RWPE1 (cell line): ENCODE measurements around the gene PLPPR4.

Experiments used
- CTCF ChIA-PET: fragments of 350-600 bp; sonication (Branson Sonifier 250); formaldehyde crosslinking; extraction: SDS; loops from one replicate; lab custom pipeline; 2021; lab: Yijun Ruan, JAX
- POLR2A ChIA-PET: fragments of 400-600 bp; formaldehyde crosslinking; extraction: SDS; loops from one replicate; lab custom pipeline; 2020; ENCODE audit warnings: antibody characterized with exemption; ENCODE audit not compliant: low non-redundant PET; lab: Yijun Ruan, JAX
- DNase-seq: peaks from one replicate; pipeline ENCODE4 v3.0.0; 2012; ENCODE audit warnings: low spot score
- H3K27ac ChIP-seq: fragments of 450-650 bp; 2 replicates; pipeline ENCODE4 v1.5.1; 2017
- CTCF ChIP-seq: fragments of 450-650 bp; conservative IDR thresholded peaks from 2 replicates; pipeline ENCODE4 v1.5.1; 2017; ENCODE audit warnings: low read depth, mild to moderate bottlenecking

The PLPPR4 gene

DNA sequence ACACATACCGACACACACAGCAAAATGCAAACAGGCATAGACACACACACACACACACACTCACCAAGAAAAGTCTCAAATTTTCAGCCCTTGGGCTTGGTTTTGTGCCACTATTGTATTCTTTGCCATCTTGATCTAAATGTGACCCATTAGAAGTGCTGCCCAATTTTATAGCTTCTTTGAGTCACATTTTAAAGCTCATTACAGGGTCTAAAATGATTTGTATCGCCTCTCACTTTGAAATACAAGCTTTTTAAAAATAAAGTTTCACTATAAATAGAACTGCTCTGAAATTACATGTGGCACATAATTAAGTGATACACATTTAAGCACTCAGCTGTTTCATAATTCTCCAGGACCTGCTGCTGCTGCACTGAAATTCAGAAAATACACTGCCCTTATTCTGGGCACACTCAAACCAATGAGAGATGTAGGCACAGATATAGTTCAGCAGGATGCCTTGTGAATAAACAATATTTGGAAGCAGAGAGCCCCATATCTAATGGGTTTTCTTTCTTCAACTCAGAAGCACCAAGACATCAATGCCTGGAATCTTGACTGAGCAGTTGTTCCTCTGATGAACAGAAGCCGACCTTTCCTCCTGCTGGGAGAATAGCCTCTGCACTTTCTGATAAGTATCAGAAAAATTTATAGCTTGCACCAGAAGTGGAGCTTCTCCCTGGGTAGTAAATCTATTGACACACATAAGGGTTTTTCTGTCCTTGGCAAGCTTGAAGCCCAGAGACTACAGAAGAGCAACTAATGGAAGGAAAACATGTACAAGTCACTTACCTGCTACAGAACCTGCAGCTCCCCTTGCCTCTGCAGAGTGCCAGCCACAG, 37.0 kb upstream of the PLPPR4 start:
- ChIA-PET POLR2A (no interaction called here), CTCF (interaction anchor here (0.6 kb wide), 2 partner anchors 439 to 491 kb away, joined by 3 read pairs; no protein-coding TSS in a partner anchor)
- H3K27ac ChIP-seq, result no peak overlapping the region
- no peak for DNase-seq
- TF ChIP-seq CTCF, result no peak

- ChIA-PET CTCF (no interaction called here), POLR2A (no interaction called here)
- no peak overlapping the region for H3K27ac ChIP-seq
- DNase-seq, result no peak
- TF ChIP-seq CTCF, result no peak
Observed at GRCh38 chr1:99228153-99228552, 36.1 kb upstream of the PLPPR4 start.

GRCh38 chr1:99229122-99229521, 35.2 kb upstream of the PLPPR4 start:
- TF ChIP-seq CTCF, result no peak
- DNase-seq, result no peak
- no peak overlapping the region for H3K27ac ChIP-seq
- ChIA-PET CTCF (no interaction called here), POLR2A (no interaction called here)

DNA sequence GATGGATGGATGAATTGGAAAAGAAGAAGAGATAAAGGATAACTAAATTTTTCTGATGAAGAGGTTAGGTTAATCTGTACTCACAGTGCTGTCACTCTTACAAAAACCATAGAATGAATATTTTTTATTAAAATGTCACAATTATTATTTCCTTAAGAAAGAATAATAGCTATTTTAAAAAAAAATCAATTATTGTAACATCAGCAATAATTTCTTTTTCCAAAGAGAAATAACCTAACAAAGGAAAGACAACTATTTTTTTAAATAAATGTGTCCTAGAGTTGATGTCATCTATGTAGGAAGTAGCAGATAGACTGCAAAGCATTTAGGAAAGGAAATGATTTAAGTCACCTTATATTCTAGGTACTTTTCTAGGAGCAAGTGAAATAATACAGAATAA, 33.6 kb upstream of the PLPPR4 start:
- ChIA-PET CTCF (no interaction called here), POLR2A (no interaction called here)
- no peak for TF ChIP-seq CTCF
- H3K27ac ChIP-seq, result no peak overlapping the region
- DNase-seq, result no peak

DNA sequence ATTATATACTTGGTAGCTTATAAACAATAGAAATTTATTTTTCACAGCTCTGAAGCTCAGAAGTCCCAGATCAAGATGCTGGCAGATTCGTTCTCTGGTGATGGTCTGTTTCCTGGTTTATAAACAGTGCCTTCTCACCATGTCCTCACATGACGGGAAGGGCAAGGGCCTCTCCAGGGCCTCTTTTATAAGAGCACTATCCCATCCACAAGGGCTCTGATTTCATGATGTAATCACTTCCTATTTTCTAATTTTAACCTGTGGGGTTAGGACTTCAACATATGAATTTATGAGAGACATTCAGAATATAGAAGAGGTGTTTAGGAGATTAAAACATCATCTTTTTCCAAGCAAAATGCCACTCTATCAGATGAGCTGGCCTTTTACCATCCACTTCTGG, 32.1 kb upstream of the PLPPR4 start:
- ChIA-PET POLR2A (no interaction called here), CTCF (no interaction called here)
- TF ChIP-seq CTCF, result no peak
- DNase-seq, result no peak
- no peak overlapping the region for H3K27ac ChIP-seq

GRCh38 chr1:99233446-99233845, 30.8 kb upstream of the PLPPR4 start:
- TF ChIP-seq CTCF, result no peak
- CTCF ChIA-PET, result no interaction called here
- POLR2A ChIA-PET, result no interaction called here
- no peak for DNase-seq
- H3K27ac ChIP-seq, result no peak overlapping the region
